K562 (cell line): ENCODE data around the gene CORO2A. TPM values are rescaled to one million over a fixed set of nuclear protein-coding genes. Genes with fewer than 3 reads are reported as not detected.

Experiments
- AFF1 ChIP-seq, 2 experiments: fragments of 450-650 bp; IDR thresholded peaks; 2 replicates each; pipeline ENCODE4 v1.6.1; 2018; ENCODE audit warnings: mild to moderate bottlenecking in 2 of 2, low read depth in 1 of 2; ENCODE audit not compliant: partially characterized antibody in 2 of 2
- ARHGAP35 ChIP-seq: fragments of 450-650 bp; IDR thresholded peaks from 2 replicates; pipeline ENCODE4 v1.6.1; 2018; ENCODE audit not compliant: partially characterized antibody
- ARNT ChIP-seq, 2 experiments: fragments of 450-650 bp; IDR thresholded peaks; 2 replicates each; pipeline ENCODE4 v1.6.1; 2016; ENCODE audit warnings: mild to moderate bottlenecking in 1 of 2
- ATF6 ChIP-seq: sonication (generic); formaldehyde crosslinking; IDR thresholded peaks from 2 replicates; pipeline ENCODE4 v1.4.0; 2020; ENCODE audit warnings: mild to moderate bottlenecking, missing genetic modification reagents
- ATF7 ChIP-seq: fragments of 450-650 bp; IDR thresholded peaks from 2 replicates; pipeline ENCODE4 v1.7.1; 2014; ENCODE audit warnings: mild to moderate bottlenecking, moderate library complexity
- BHLHE40 ChIP-seq: IDR thresholded peaks from 2 replicates; pipeline ENCODE4 v1.6.1; 2011; ENCODE audit warnings: low read length, improper control_type of control experiment
- CXXC5 ChIP-seq: fragments of 250-450 bp; sonication (Bioruptor Pico); IDR thresholded peaks from 2 replicates; pipeline ENCODE4 v1.8.0; 2022; ENCODE audit warnings: inconsistent platforms, mild to moderate bottlenecking, moderate library complexity
- ERF ChIP-seq: fragments of 450-650 bp; formaldehyde crosslinking; IDR thresholded peaks from 2 replicates; pipeline ENCODE4 v1.4.0; 2020; ENCODE audit warnings: mild to moderate bottlenecking, mixed read lengths
- ESRRA ChIP-seq: fragments of 450-650 bp; IDR thresholded peaks from 2 replicates; pipeline ENCODE4 v1.6.1; 2014; ENCODE audit warnings: low read depth, mild to moderate bottlenecking, moderate library complexity, borderline replicate concordance
- ETV6 ChIP-seq, 3 experiments: fragments of 150-350 bp in 1 of 3; sonication (generic) in 1 of 3; formaldehyde crosslinking in 1 of 3; IDR thresholded peaks; 2 replicates each; pipeline versions ENCODE4 v1.6.1 to v1.8.0; 2014 to 2022; ENCODE audit warnings: borderline replicate concordance in 2 of 3, low read depth in 2 of 3, antibody characterized with exemption in 1 of 3, low read length in 1 of 3, mild to moderate bottlenecking in 1 of 3, missing genetic modification reagents in 1 of 3
- FOXP1 ChIP-seq: sonication (generic); formaldehyde crosslinking; IDR thresholded peaks from 2 replicates; pipeline ENCODE4 v1.8.0; 2022; ENCODE audit warnings: mild to moderate bottlenecking, missing genetic modification reagents
- GABPB1 ChIP-seq: sonication (generic); formaldehyde crosslinking; IDR thresholded peaks from 2 replicates; pipeline ENCODE4 v1.8.0; 2022; ENCODE audit warnings: mild to moderate bottlenecking, missing genetic modification reagents
- IRF1 ChIP-seq: sonication (generic); formaldehyde crosslinking; IDR thresholded peaks from 2 replicates; pipeline ENCODE4 v1.8.0; 2022; ENCODE audit warnings: missing genetic modification reagents, mild to moderate bottlenecking, borderline replicate concordance
- MTA3 ChIP-seq: fragments of 450-650 bp; formaldehyde crosslinking; IDR thresholded peaks from 2 replicates; pipeline ENCODE4 v1.6.1; 2017; ENCODE audit warnings: mild to moderate bottlenecking, borderline replicate concordance
- NCOR1 ChIP-seq: fragments of 450-650 bp; IDR thresholded peaks from 2 replicates; pipeline ENCODE4 v1.6.1; 2016; ENCODE audit warnings: mild to moderate bottlenecking, moderate library complexity
- NELFE ChIP-seq: IDR thresholded peaks from 2 replicates; pipeline ENCODE4 v1.6.1; 2011; ENCODE audit warnings: mild to moderate bottlenecking; ENCODE audit not compliant: insufficient read depth, insufficient read length
- NFIC ChIP-seq: fragments of 450-650 bp; IDR thresholded peaks from 2 replicates; pipeline ENCODE4 v1.6.1; 2017; ENCODE audit warnings: mild to moderate bottlenecking, inconsistent platforms
- SIN3A ChIP-seq, 2 experiments: fragments of 150-350 bp in 1 of 2; IDR thresholded peaks; 2 replicates each; pipeline ENCODE4 v1.6.1; 2011 to 2016; ENCODE audit warnings: borderline replicate concordance in 2 of 2, low read depth in 2 of 2, low read length in 2 of 2, mild to moderate bottlenecking in 2 of 2, moderate library complexity in 2 of 2; ENCODE audit not compliant: control insufficient read depth in 1 of 2
- TEAD1 ChIP-seq, 2 experiments: fragments of 450-650 bp in 1 of 2; sonication (generic) in 1 of 2; formaldehyde crosslinking; IDR thresholded peaks; 2 replicates each; pipeline versions ENCODE4 v1.4.0 to v1.8.0; 2020 to 2022; ENCODE audit warnings: mild to moderate bottlenecking in 2 of 2, missing genetic modification reagents in 1 of 2
- TRIM28 ChIP-seq: fragments of 450-650 bp; IDR thresholded peaks from 2 replicates; pipeline ENCODE4 v1.6.1; 2017
- ZNF143 ChIP-seq: sonication (generic); formaldehyde crosslinking; IDR thresholded peaks from 2 replicates; pipeline ENCODE4 v1.9.0; 2022; ENCODE audit warnings: mild to moderate bottlenecking, missing genetic modification reagents
- ZNF583 ChIP-seq: fragments of 250-450 bp; sonication (Bioruptor Pico); IDR thresholded peaks from 2 replicates; pipeline ENCODE4 v1.4.0; 2020
- polyA plus RNA-seq, 8 experiments: library from polyadenylated mRNA; depleted of rRNA in 4 of 8; stranded (reverse) in 5 of 8; unstranded in 3 of 8; fragments of >200 nt; fragmentation: Nextera tagmentation in 2 of 8; fragmentation: Illumina TruSeq in 1 of 8; extraction: Ambion mirVana in 2 of 8; extraction: Trizol in 1 of 8; gene quantifications; 2 replicates each; pipeline versions ENCODE4 v1.2.1 to v1.2.3, GENCODE V29; 2011 to 2014; ENCODE audit warnings: inconsistent platforms in 1 of 8, missing spikeins in 1 of 8
- total RNA-seq, 7 experiments: library from RNA; depleted of rRNA in 6 of 7; stranded (reverse); fragments of >200 nt in 6 of 7; fragmentation: Illumina TruSeq in 2 of 7; extraction: Trizol in 2 of 7; gene quantifications; 2 replicates each; pipeline versions ENCODE4 v1.2.1 to v1.2.3, GENCODE V29; 2011 to 2021; ENCODE audit warnings: low replicate concordance in 1 of 7

CORO2A gene
- total and polyA plus RNA-seq, 9 of the 15 experiments (the other 6 are each of a cell fraction or from before 2014, with no cell fraction given) = 9.5 to 26.6 (median 18.0) TPM

- TF ChIP-seq AFF1 (IDR thresholded peaks at IDR 0.05; ENCODE audit: low read depth in 1 of 2, partially characterized antibody in 2 of 2) (peak in 1 of 2 experiments; percentile 67), IRF1 (CRISPR knock-in tag) (no peak), TRIM28 (peak; percentile 69; the same call in 1 of the 2 replicates), ESRRA (peak; percentile 88; the same call in 1 of the 2 replicates), ZNF583 (no peak), NELFE (no peak), CXXC5 (CRISPR knock-in tag) (peak; percentile 72), FOXP1 (CRISPR knock-in tag) (no peak), SIN3A (IDR thresholded peaks at IDR 0.05; ENCODE audit: borderline replicate concordance in 2 of 2, control insufficient read depth in 1 of 2, low read depth in 2 of 2, low read length in 2 of 2) (no peak), GABPB1 (CRISPR knock-in tag) (no peak; the same call in 1 of the 2 replicates), MTA3 (0 out of 2 replicates have a peak, but pooled peaks have one; percentile 71), BHLHE40 (peak; percentile 32; the same call in 1 of the 2 replicates), ARNT (IDR thresholded peaks at IDR 0.05) (peak; percentile 81 to 92; a peak in 3 of 4 replicates), NCOR1 (peak; percentile 99), NFIC (peak; percentile 94), ZNF143 (CRISPR knock-in tag) (no peak), ARHGAP35 (no peak), TEAD1 (CRISPR knock-in tag; IDR thresholded peaks at IDR 0.05) (0 out of 4 replicates have a peak, but pooled peaks of 1 of the 2 experiments have one; percentile 39), ETV6 (IDR thresholded peaks at IDR 0.05; ENCODE audit: borderline replicate concordance in 1 of 2, low read depth in 2 of 2, low read length in 1 of 2) (no peak), ETV6 (CRISPR knock-in tag; IDR thresholded peaks at IDR 0.05; ENCODE audit: borderline replicate concordance) (no peak), ATF6 (0 out of 2 replicates have a peak, but pooled peaks have one; percentile 61), ATF7 (peak; percentile 56), ERF (CRISPR knock-in tag) (no peak)
Measured at GRCh38 chr9:98225015-98225442, 32.6 kb upstream of the CORO2A start (continued).
